Caco-2 (cell line): ENCODE data around the gene MEIS3. TPM values are rescaled to one million over a fixed set of nuclear protein-coding genes. Genes with fewer than 3 reads are reported as not detected.

ENCODE experiments used
- BruUV-seq: library from RNA; stranded (reverse); fragments of 400-500 nt; replicated peaks from 2 replicates; lab custom pipeline; 2021; lab: Mats Ljungman, UMichigan
- CTCF ChIA-PET: fragments of 300-600 bp; sonication (Branson Sonifier 250); formaldehyde crosslinking; loops from one replicate; lab custom pipeline; 2022; ENCODE audit warnings: antibody characterized with exemption; lab: Charles Lee
- POLR2A ChIA-PET: fragments of 300-600 bp; sonication (Branson Sonifier 250); formaldehyde crosslinking; loops from one replicate; lab custom pipeline; 2022; ENCODE audit warnings: antibody characterized with exemption; lab: Charles Lee
- DNase-seq, 2 experiments: peaks; one replicate each; pipeline versions ENCODE4 v3.0.0 to v3.0.0-alpha.2; 2020 to 2022
- H3K27me3 ChIP-seq: replicated peaks from 2 replicates; pipeline ENCODE4 v1.6.0; 2011; ENCODE audit warnings: low read length; ENCODE audit not compliant: control insufficient read depth, insufficient read depth
- H3K36me3 ChIP-seq: 2 replicates; pipeline ENCODE4 v1.5.1; 2011; ENCODE audit warnings: low read length; ENCODE audit not compliant: control insufficient read depth, insufficient read depth
- H3K4me1 ChIP-seq: fragments of 250-450 bp; sonication (Bioruptor Pico); 2 replicates; pipeline ENCODE4 v1.5.1; 2020; ENCODE audit warnings: mild to moderate bottlenecking
- H3K4me3 ChIP-seq: 2 replicates; pipeline ENCODE4 v1.5.1; 2011; ENCODE audit warnings: low read depth, mild to moderate bottlenecking, control low read depth, low read length
- H3K9me3 ChIP-seq: fragments of 250-450 bp; sonication (Bioruptor Pico); 2 replicates; pipeline ENCODE4 v1.5.1; 2020; ENCODE audit warnings: mild to moderate bottlenecking, moderate library complexity
- H3K27ac Mint-ChIP-seq: one replicate; pipeline ENCODE4 v1.8.0; 2022; ENCODE audit warnings: mixed read lengths; ENCODE audit not compliant: unreplicated experiment
- H3K27me3 Mint-ChIP-seq: one replicate; pipeline ENCODE4 v1.8.0; 2022; ENCODE audit warnings: mixed read lengths; ENCODE audit not compliant: insufficient read depth, unreplicated experiment
- H3K36me3 Mint-ChIP-seq: one replicate; pipeline ENCODE4 v1.8.0; 2022; ENCODE audit warnings: mild to moderate bottlenecking, mixed read lengths; ENCODE audit not compliant: insufficient read depth, unreplicated experiment
- H3K4me1 Mint-ChIP-seq: one replicate; pipeline ENCODE4 v1.8.0; 2022; ENCODE audit warnings: low read depth, mixed read lengths; ENCODE audit not compliant: unreplicated experiment
- H3K4me3 Mint-ChIP-seq: one replicate; pipeline ENCODE4 v1.8.0; 2022; ENCODE audit warnings: mild to moderate bottlenecking, moderate library complexity, mixed read lengths; ENCODE audit not compliant: unreplicated experiment
- H3K9me3 Mint-ChIP-seq: one replicate; pipeline ENCODE4 v1.8.0; 2022; ENCODE audit warnings: mixed read lengths; ENCODE audit not compliant: unreplicated experiment
- intact Hi-C: fragments of 100-400 bp; cut with micrococcal nuclease; formaldehyde crosslinking; loops from one replicate; pipeline ENCODE4 v1.10.0; 2022; ENCODE audit not compliant: unreplicated experiment
- total RNA-seq: library from RNA; stranded (reverse); gene quantifications from 2 replicates; pipeline ENCODE4 v1.2.3, GENCODE V29; 2022
- TF ChIP-seq, protein P1 (sequence below), 2 experiments: fragments of 200-600 bp in 1 of 2; IDR thresholded peaks; 1 replicate in 1 of 2; 2 replicates in 1 of 2; pipeline versions ENCODE4 v1.5.1 to v1.8.0; 2011 to 2022; ENCODE audit warnings: antibody characterized with exemption in 1 of 2, control low read depth in 1 of 2, inconsistent platforms in 1 of 2, low read depth in 1 of 2, low read length in 1 of 2, mild to moderate bottlenecking in 1 of 2, moderate library complexity in 1 of 2; ENCODE audit not compliant: insufficient read depth in 1 of 2, severe bottlenecking in 1 of 2, unreplicated experiment in 1 of 2

The MEIS3 gene
- total RNA-seq, 1 experiment from 2014 or later: 16.8 TPM

DNA sequence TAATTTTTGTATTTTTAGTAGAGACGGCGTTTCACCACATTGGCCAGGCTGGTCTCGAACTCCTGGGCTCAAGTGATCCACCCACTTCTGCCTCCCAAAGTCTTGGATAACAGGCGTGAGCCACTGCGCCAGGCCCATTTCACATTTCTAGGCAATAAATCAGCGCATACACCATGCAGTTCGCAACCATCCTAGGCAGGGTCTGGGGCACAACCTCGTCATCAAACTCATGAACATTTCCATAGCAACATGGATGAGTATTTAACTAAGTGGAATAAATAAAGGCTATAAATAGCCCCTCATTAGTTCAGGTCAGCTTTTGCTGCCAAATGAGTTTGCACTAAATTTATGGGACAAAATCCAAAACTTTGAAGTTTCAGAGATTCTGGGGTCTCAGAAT lies 8.2 kb downstream of the MEIS3 start:
- Mint-ChIP-seq H3K27me3 (peaks cover 16% of the 10 kb centered on the region), H3K4me1 (peaks cover 7% of the 10 kb centered on the region), H3K27ac (no peak overlapping the region), H3K4me3 (no peak overlapping the region), H3K36me3 (peaks cover 6% of the 10 kb centered on the region), H3K9me3 (peaks cover 13% of the 10 kb centered on the region)
- no peak overlapping the region for H3K4me3 ChIP-seq
- H3K36me3 ChIP-seq: no peaks in the 10 kb centered on the region
- ChIA-PET CTCF (no interaction called here), POLR2A (no interaction called here)
- H3K27me3 ChIP-seq: no peaks in the 10 kb centered on the region
- no TSS peak for BruUV-seq
- H3K9me3 ChIP-seq: no peaks in the 10 kb centered on the region
- TF ChIP-seq, protein P1, sequence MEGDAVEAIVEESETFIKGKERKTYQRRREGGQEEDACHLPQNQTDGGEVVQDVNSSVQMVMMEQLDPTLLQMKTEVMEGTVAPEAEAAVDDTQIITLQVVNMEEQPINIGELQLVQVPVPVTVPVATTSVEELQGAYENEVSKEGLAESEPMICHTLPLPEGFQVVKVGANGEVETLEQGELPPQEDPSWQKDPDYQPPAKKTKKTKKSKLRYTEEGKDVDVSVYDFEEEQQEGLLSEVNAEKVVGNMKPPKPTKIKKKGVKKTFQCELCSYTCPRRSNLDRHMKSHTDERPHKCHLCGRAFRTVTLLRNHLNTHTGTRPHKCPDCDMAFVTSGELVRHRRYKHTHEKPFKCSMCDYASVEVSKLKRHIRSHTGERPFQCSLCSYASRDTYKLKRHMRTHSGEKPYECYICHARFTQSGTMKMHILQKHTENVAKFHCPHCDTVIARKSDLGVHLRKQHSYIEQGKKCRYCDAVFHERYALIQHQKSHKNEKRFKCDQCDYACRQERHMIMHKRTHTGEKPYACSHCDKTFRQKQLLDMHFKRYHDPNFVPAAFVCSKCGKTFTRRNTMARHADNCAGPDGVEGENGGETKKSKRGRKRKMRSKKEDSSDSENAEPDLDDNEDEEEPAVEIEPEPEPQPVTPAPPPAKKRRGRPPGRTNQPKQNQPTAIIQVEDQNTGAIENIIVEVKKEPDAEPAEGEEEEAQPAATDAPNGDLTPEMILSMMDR (IDR thresholded peaks at IDR 0.05; ENCODE audit: insufficient read depth in 1 of 2, low read depth in 1 of 2, low read length in 1 of 2, severe bottlenecking in 1 of 2, unreplicated experiment in 1 of 2): no peak
- no peak for DNase-seq
- intact Hi-C loops: no loop called here
- H3K4me1 ChIP-seq: 0 out of 2 replicates have a peak, but pooled peaks cover 4% of the 10 kb centered on the region

- H3K27me3 Mint-ChIP-seq: peaks cover 28% of the 10 kb centered on the region
- Histone ChIP-seq H3K9me3 (no peaks in the 10 kb centered on the region), H3K36me3 (no peaks in the 10 kb centered on the region), H3K27me3 (no peaks in the 10 kb centered on the region), H3K4me1 (0 out of 2 replicates have a peak, but pooled peaks cover 4% of the 10 kb centered on the region), H3K4me3 (no peak overlapping the region)
- ChIA-PET CTCF (no interaction called here), POLR2A (no interaction called here)
- no peaks in the 10 kb centered on the region for H3K4me1 Mint-ChIP-seq
- BruUV-seq: no TSS peak
- peaks cover 6% of the 10 kb centered on the region for H3K36me3 Mint-ChIP-seq
- H3K27ac Mint-ChIP-seq: no peak overlapping the region
- H3K4me3 Mint-ChIP-seq: no peak overlapping the region
- TF ChIP-seq, protein P1 (IDR thresholded peaks at IDR 0.05; ENCODE audit: insufficient read depth in 1 of 2, low read depth in 1 of 2, low read length in 1 of 2, severe bottlenecking in 1 of 2, unreplicated experiment in 1 of 2): no peak
- peaks cover 20% of the 10 kb centered on the region for H3K9me3 Mint-ChIP-seq
- DNase-seq: no peak
- intact Hi-C loops: no loop called here
These were observed 11.0 kb downstream of the MEIS3 start for GRCh38 chr19:47408156-47408938.

- peaks cover 27% of the 10 kb centered on the region for H3K27me3 Mint-ChIP-seq
- H3K4me3 Mint-ChIP-seq: no peak overlapping the region
- CTCF ChIA-PET: no interaction called here
These were observed 11.9 kb downstream of the MEIS3 start for GRCh38 chr19:47407417-47407774.

More at GRCh38 chr19:47407417-47407774, 11.9 kb downstream of the MEIS3 start:
- TF ChIP-seq, protein P1 (IDR thresholded peaks at IDR 0.05; ENCODE audit: insufficient read depth in 1 of 2, low read depth in 1 of 2, low read length in 1 of 2, severe bottlenecking in 1 of 2, unreplicated experiment in 1 of 2): no peak
- H3K4me1 ChIP-seq: 0 out of 2 replicates have a peak, but pooled peaks cover 4% of the 10 kb centered on the region
- intact Hi-C loops: no loop called here
- no peaks in the 10 kb centered on the region for H3K9me3 ChIP-seq
- no peak for DNase-seq
- Mint-ChIP-seq H3K9me3 (peaks cover 20% of the 10 kb centered on the region), H3K27ac (no peak overlapping the region), H3K36me3 (peaks cover 6% of the 10 kb centered on the region), H3K4me1 (no peaks in the 10 kb centered on the region)
- no TSS peak for BruUV-seq
- H3K36me3 ChIP-seq: no peaks in the 10 kb centered on the region
- POLR2A ChIA-PET: no interaction called here
- no peak overlapping the region for H3K4me3 ChIP-seq
- H3K27me3 ChIP-seq: no peaks in the 10 kb centered on the region
